ENCODE results near the gene LNPEP. TPM values are rescaled to one million over a fixed set of nuclear protein-coding genes. Genes with fewer than 3 reads are reported as not detected.
"Not testable (repeated sequence)": the region's sequence is repeated elsewhere in the genome, so short reads cannot be mapped to it uniquely, and the experiment has no call there.

Gene LNPEP
- total RNA-seq, 2 experiments from 2014 or later = 41.4 to 41.5 TPM

- DNase-seq = no peak
- no peak overlapping the region for H3K27ac Mint-ChIP-seq
- H3K9me3 Mint-ChIP-seq = no peaks in the 10 kb centered on the region
- H3K27me3 Mint-ChIP-seq = no peaks in the 10 kb centered on the region
- no peaks in the 10 kb centered on the region for H3K36me3 Mint-ChIP-seq
- no peak overlapping the region for H3K4me3 Mint-ChIP-seq
- H3K4me1 Mint-ChIP-seq = peaks cover 3% of the 10 kb centered on the region
These were observed 135.2 kb downstream of the LNPEP start for GRCh38 chr5:97071101-97071500.

GRCh38 chr5:97071993-97072392 lies 136.1 kb downstream of the LNPEP start:
- no peaks in the 10 kb centered on the region for H3K36me3 Mint-ChIP-seq
- DNase-seq = no peak
- peaks cover 3% of the 10 kb centered on the region for H3K4me1 Mint-ChIP-seq
- no peaks in the 10 kb centered on the region for H3K27me3 Mint-ChIP-seq
- H3K27ac Mint-ChIP-seq = no peak overlapping the region
- H3K4me3 Mint-ChIP-seq = no peak overlapping the region
- no peaks in the 10 kb centered on the region for H3K9me3 Mint-ChIP-seq

GRCh38 chr5:97072696-97073095 lies 136.8 kb downstream of the LNPEP start:
- Mint-ChIP-seq H3K4me3 (no peak overlapping the region), H3K9me3 (no peaks in the 10 kb centered on the region), H3K27me3 (no peaks in the 10 kb centered on the region), H3K27ac (no peak overlapping the region), H3K4me1 (peaks cover 3% of the 10 kb centered on the region), H3K36me3 (no peaks in the 10 kb centered on the region)
- no peak for DNase-seq

- no peaks in the 10 kb centered on the region for H3K36me3 Mint-ChIP-seq
- peaks cover 2% of the 10 kb centered on the region for H3K4me1 Mint-ChIP-seq
- no peaks in the 10 kb centered on the region for H3K27me3 Mint-ChIP-seq
- no peak for DNase-seq
- H3K9me3 Mint-ChIP-seq = no peaks in the 10 kb centered on the region
- no peak overlapping the region for H3K4me3 Mint-ChIP-seq
- H3K27ac Mint-ChIP-seq = no peak overlapping the region
These were observed 137.5 kb downstream of the LNPEP start for GRCh38 chr5:97073420-97073819.

GRCh38 chr5:97074859-97075489 lies 139.1 kb downstream of the LNPEP start:
- DNase-seq = no peak
- no peak overlapping the region for H3K27ac Mint-ChIP-seq
- no peaks in the 10 kb centered on the region for H3K9me3 Mint-ChIP-seq
- peaks cover 6% of the 10 kb centered on the region for H3K4me1 Mint-ChIP-seq
- no peaks in the 10 kb centered on the region for H3K36me3 Mint-ChIP-seq
- peaks cover 3% of the 10 kb centered on the region for H3K27me3 Mint-ChIP-seq
- no peak overlapping the region for H3K4me3 Mint-ChIP-seq

GRCh38 chr5:97075649-97076048 lies 139.8 kb downstream of the LNPEP start:
- peaks cover 3% of the 10 kb centered on the region for H3K27me3 Mint-ChIP-seq

GRCh38 chr5:97076098-97076497 lies 140.2 kb downstream of the LNPEP start:
- Mint-ChIP-seq H3K27me3 (peaks cover 3% of the 10 kb centered on the region), H3K36me3 (no peaks in the 10 kb centered on the region), H3K27ac (no peak overlapping the region), H3K9me3 (no peaks in the 10 kb centered on the region), H3K4me1 (peaks cover 6% of the 10 kb centered on the region), H3K4me3 (no peak overlapping the region)
- no peak for DNase-seq

More at GRCh38 chr5:97075649-97076048, 139.8 kb downstream of the LNPEP start:
- no peak for DNase-seq
- no peak overlapping the region for H3K4me3 Mint-ChIP-seq
- no peaks in the 10 kb centered on the region for H3K36me3 Mint-ChIP-seq
- no peaks in the 10 kb centered on the region for H3K9me3 Mint-ChIP-seq
- H3K27ac Mint-ChIP-seq = no peak overlapping the region
- peaks cover 6% of the 10 kb centered on the region for H3K4me1 Mint-ChIP-seq

GRCh38 chr5:97077246-97077645 lies 141.4 kb downstream of the LNPEP start:
- Mint-ChIP-seq H3K27me3 (peaks cover 3% of the 10 kb centered on the region), H3K9me3 (no peaks in the 10 kb centered on the region), H3K27ac (no peak overlapping the region), H3K4me1 (peaks cover 12% of the 10 kb centered on the region), H3K36me3 (no peaks in the 10 kb centered on the region), H3K4me3 (no peak overlapping the region)
- no peak for DNase-seq

- no peak overlapping the region for H3K27ac Mint-ChIP-seq
- H3K9me3 Mint-ChIP-seq = no peaks in the 10 kb centered on the region
- DNase-seq = no peak
- no peak overlapping the region for H3K4me3 Mint-ChIP-seq
- H3K4me1 Mint-ChIP-seq = peaks cover 13% of the 10 kb centered on the region
- peaks cover 3% of the 10 kb centered on the region for H3K27me3 Mint-ChIP-seq
- no peaks in the 10 kb centered on the region for H3K36me3 Mint-ChIP-seq
These were observed 143.3 kb downstream of the LNPEP start for GRCh38 chr5:97078958-97079743.

- DNase-seq, H3K4me1 Mint-ChIP-seq, H3K27ac Mint-ChIP-seq, H3K27me3 Mint-ChIP-seq, H3K4me3 Mint-ChIP-seq, H3K9me3 Mint-ChIP-seq, H3K36me3 Mint-ChIP-seq: not testable (repeated sequence)
These were observed 149.0 kb downstream of the LNPEP start for GRCh38 chr5:97084782-97085458.

GRCh38 chr5:97085459-97086181 lies 149.7 kb downstream of the LNPEP start:
- Mint-ChIP-seq H3K27me3 (no peaks in the 10 kb centered on the region), H3K4me1 (peaks cover 11% of the 10 kb centered on the region), H3K27ac (no peak overlapping the region), H3K9me3 (peaks cover 5% of the 10 kb centered on the region), H3K4me3 (no peak overlapping the region), H3K36me3 (no peaks in the 10 kb centered on the region)
- no peak for DNase-seq

Other genes with a start within 250 kb of the LNPEP start
- gene ERAP1, start 128.1 kb upstream of the LNPEP start, total RNA-seq = 100 to 1,000 TPM in 1 of 2 experiments, 10 to 100 TPM in 1; 92.1 to 101 TPM
- gene ERAP2, start 59.6 kb upstream of the LNPEP start, total RNA-seq = 10 to 100 TPM; 44.8 to 47.1 TPM
- not detected for gene LIX1, start 206.5 kb downstream of the LNPEP start, total RNA-seq
- 10 to 100 TPM; 47.6 to 50.1 TPM for gene RIOK2, start 247.2 kb downstream of the LNPEP start, total RNA-seq